ENCODE data around the gene TEX44. TPM values are rescaled to one million over a fixed set of nuclear protein-coding genes. Genes with fewer than 3 reads are reported as not detected.
"Not testable (repeated sequence)": the region's sequence is repeated elsewhere in the genome, so short reads cannot be mapped to it uniquely, and the experiment has no call there.

TEX44 gene
- total and polyA plus RNA-seq, 4 donors, result not detected

DNA sequence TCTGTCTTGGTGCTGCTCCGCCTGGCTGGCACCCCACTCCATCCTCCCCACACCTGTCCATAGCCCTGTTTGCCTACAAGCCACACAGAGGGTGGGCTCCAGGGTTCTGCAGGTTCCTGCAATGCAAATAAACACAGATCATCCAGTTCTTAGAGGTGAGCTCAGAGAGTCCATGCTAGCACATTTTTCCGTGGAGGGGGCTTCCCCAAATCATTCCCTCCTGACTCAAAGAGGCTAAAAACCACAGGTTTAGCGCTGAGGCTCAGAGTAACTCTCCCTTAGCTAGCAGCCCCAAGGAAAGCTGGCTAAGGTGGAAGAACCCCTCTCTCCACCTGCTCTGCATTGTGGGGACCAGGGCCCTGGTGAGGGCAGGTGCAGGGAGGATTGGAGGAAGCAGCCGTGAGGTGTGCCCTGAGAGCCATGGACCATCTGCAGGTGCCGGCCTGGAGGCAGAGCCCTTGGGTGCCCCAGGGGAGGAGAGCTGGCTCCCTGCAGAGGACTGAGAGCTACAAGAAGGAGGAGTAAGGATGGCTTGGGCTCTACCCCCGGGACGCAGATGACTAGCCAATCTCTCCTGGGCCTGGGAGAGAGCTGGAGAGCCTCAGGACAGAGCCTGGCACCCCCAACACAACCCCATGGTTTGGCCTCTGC is 23.8 kb upstream of the TEX44 start:
- Histone ChIP-seq H3K27me3 (ENCODE audit: control insufficient read depth in 3 of 3, insufficient read depth in 3 of 3, low read length in 2 of 3) (no peaks in the 10 kb centered on the region), H3K27ac (ENCODE audit: low read depth in 1 of 2, low read length in 1 of 2) (no peak overlapping the region), H3K9me3 (ENCODE audit: control insufficient read depth in 4 of 4, insufficient read depth in 3 of 4, low read length in 3 of 4) (no peaks in the 10 kb centered on the region), H3K4me3 (no peak overlapping the region), H3K36me3 (ENCODE audit: control insufficient read depth in 4 of 4, insufficient read depth in 4 of 4, low read length in 4 of 4) (no peaks in the 10 kb centered on the region), H3K9ac (ENCODE audit: insufficient read depth in 1 of 2, low read length in 2 of 2) (no peak overlapping the region), H3K4me1 (ENCODE audit: control insufficient read depth in 5 of 5, insufficient read depth in 5 of 5, low read length in 5 of 5) (peaks cover 0 to 7% (median 0%) of the 10 kb centered on the region in 5 donors)
- no peak for TF ChIP-seq CTCF (IDR thresholded peaks at IDR 0.05; ENCODE audit: control extremely low read depth, extremely low read depth)
- DNase-seq (no peak), ATAC-seq (ENCODE audit: insufficient read depth, low FRiP score) (no peak)
- 81 to 83% methylated on average over 7 of the region's 7 CpGs for WGBS, 2 donors

- H3K27ac ChIP-seq (ENCODE audit: low read depth in 1 of 2, low read length in 1 of 2); H3K4me1 ChIP-seq (ENCODE audit: control insufficient read depth in 5 of 5, insufficient read depth in 5 of 5, low read length in 5 of 5); DNase-seq; H3K27me3 ChIP-seq (ENCODE audit: control insufficient read depth in 3 of 3, insufficient read depth in 3 of 3, low read length in 2 of 3); H3K4me3 ChIP-seq; ATAC-seq (ENCODE audit: insufficient read depth, low FRiP score); H3K9me3 ChIP-seq (ENCODE audit: control insufficient read depth in 4 of 4, insufficient read depth in 3 of 4, low read length in 3 of 4); H3K9ac ChIP-seq (ENCODE audit: insufficient read depth in 1 of 2, low read length in 2 of 2); H3K36me3 ChIP-seq (ENCODE audit: control insufficient read depth in 4 of 4, insufficient read depth in 4 of 4, low read length in 4 of 4): not testable (repeated sequence)
- WGBS, 2 donors, result 88 to 95% methylated on average over 5 of the region's 5 CpGs
Measured at GRCh38 chr2:231570915-231571314, 21.7 kb upstream of the TEX44 start.

- no peak for TF ChIP-seq CTCF (IDR thresholded peaks at IDR 0.05; ENCODE audit: control extremely low read depth, extremely low read depth)
- no peak for DNase-seq
- Histone ChIP-seq H3K27me3 (ENCODE audit: control insufficient read depth in 3 of 3, insufficient read depth in 3 of 3, low read length in 2 of 3) (no peaks in the 10 kb centered on the region), H3K36me3 (ENCODE audit: control insufficient read depth in 4 of 4, insufficient read depth in 4 of 4, low read length in 4 of 4) (no peaks in the 10 kb centered on the region), H3K27ac (ENCODE audit: low read depth in 1 of 2, low read length in 1 of 2) (no peak overlapping the region), H3K9me3 (ENCODE audit: control insufficient read depth in 4 of 4, insufficient read depth in 3 of 4, low read length in 3 of 4) (no peaks in the 10 kb centered on the region), H3K4me1 (ENCODE audit: control insufficient read depth in 5 of 5, insufficient read depth in 5 of 5, low read length in 5 of 5) (peaks cover 0 to 7% (median 0%) of the 10 kb centered on the region in 5 donors), H3K4me3 (no peak overlapping the region), H3K9ac (ENCODE audit: insufficient read depth in 1 of 2, low read length in 2 of 2) (no peak overlapping the region)
- ATAC-seq (ENCODE audit: insufficient read depth, low FRiP score), result no peak
- 78 to 91% methylated on average over 4 of the region's 4 CpGs for WGBS, 2 donors
Measured at GRCh38 chr2:231571661-231572191, 20.9 kb upstream of the TEX44 start.

DNA sequence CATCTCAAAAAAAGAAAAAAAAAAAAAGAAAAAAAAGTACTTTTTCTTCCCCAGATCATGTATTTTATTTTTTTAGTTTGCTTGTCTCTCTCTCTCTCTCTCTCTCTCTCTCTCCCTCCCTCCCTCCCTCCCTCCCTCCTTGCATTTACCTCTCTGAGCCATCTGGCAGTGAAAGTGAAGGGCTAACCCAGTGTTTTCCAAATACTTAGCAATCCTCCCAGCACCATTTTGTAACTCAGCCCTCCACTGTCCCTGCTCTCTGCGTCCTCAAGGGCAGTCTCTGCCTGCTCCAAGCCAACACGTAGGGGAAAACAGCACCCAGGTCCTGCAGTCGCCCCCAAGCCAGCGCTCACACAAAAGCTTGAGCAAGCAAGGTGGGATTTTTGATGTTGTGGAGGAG is 19.6 kb upstream of the TEX44 start:
- no peaks in the 10 kb centered on the region for H3K27me3 ChIP-seq (ENCODE audit: control insufficient read depth in 3 of 3, insufficient read depth in 3 of 3, low read length in 2 of 3)
- no peak overlapping the region for H3K4me3 ChIP-seq

More for the DNA sequence above, 19.6 kb upstream of the TEX44 start:
- peaks cover 0 to 6% (median 0%) of the 10 kb centered on the region in 5 donors for H3K4me1 ChIP-seq (ENCODE audit: control insufficient read depth in 5 of 5, insufficient read depth in 5 of 5, low read length in 5 of 5)
- DNase-seq (no peak), ATAC-seq (ENCODE audit: insufficient read depth, low FRiP score) (no peak)
- WGBS, 2 donors, result 75 to 91% methylated on average over 4 of the region's 4 CpGs
- no peak for TF ChIP-seq CTCF (IDR thresholded peaks at IDR 0.05; ENCODE audit: control extremely low read depth, extremely low read depth)
- H3K9me3 ChIP-seq (ENCODE audit: control insufficient read depth in 4 of 4, insufficient read depth in 3 of 4, low read length in 3 of 4), result no peaks in the 10 kb centered on the region
- no peak overlapping the region for H3K9ac ChIP-seq (ENCODE audit: insufficient read depth in 1 of 2, low read length in 2 of 2)
- H3K27ac ChIP-seq (ENCODE audit: low read depth in 1 of 2, low read length in 1 of 2), result no peak overlapping the region
- no peaks in the 10 kb centered on the region for H3K36me3 ChIP-seq (ENCODE audit: control insufficient read depth in 4 of 4, insufficient read depth in 4 of 4, low read length in 4 of 4)
